Stimulated activated CD4-positive, alpha-beta T cell treated with anti-CD3 and anti-CD28 coated beads, Interleukin-4, amount 100 ng/mL, for 24 hours (primary cell): ENCODE measurements around the gene DRAM2.

Experiments used
- DNase-seq: peaks from one replicate; pipeline ENCODE4 v3.0.0-alpha.2; 2020

Gene DRAM2

DNA sequence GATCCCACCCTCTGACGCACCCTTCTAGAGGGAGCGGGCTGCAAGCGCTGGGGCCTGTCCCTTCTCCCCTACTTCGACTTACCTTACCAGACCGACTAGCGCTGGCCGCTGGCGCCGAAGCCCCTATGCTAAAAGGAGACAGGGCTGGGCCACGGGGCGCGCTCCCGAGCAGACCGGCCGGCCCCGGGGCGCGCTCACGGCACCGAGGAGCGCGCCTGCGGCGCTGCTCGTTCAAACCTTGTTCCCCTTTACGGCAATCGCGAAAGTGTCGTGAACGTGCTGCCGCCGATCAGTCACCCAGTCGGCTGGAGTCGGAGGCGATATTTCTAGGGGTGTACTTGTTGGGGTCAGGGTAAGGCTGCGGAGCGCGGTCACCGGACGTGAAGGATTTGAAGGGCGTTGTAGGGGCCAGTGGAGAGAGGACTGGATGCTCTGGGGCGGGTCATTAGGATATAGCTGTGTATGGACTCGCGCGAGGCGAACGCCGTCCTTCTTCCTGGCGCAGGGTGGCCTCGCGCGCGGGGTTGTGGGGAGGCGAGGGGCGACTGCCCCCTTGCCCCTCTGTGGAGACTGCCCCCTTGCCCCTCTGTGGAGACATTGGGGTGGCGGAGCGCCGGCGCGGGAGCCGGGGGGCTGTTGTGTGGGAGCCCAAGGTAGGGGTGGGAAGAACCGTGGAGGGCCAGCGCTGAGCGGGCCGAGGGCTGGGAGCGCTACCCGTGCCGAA is at the start of gene DRAM2, which contains the start of gene CEPT1:
DRAM2 (minus strand) TSS at position 138 of the 724 bp plus-strand sequence. CDS start 8,539 bp downstream, outside the sequence.
CEPT1 (plus strand) TSS at position 268 of the 724 bp plus-strand sequence. CDS start 7,492 bp downstream, outside the sequence.
- peak; percentile 94 for DNase-seq

DNA sequence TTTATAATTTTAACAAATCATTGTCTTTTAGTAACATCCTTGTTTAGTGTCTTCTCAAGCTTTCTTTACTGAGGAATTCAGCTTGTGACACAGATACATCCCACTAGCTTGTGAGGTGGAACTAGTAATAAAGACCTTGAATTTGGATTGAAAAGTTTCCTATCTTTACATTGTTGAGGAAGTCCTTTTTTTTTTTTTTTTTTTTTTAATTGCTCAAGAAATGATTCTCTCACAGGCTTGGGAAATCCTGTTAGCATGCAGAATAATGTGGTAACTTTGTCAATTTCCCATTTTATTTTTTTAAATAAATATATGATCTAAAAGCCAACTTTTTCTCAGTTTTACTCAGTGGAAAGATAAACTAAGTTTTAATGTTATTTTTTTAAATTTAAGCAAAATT is 44.8 kb upstream of the DRAM2 start:
- DNase-seq = no peak

DNA sequence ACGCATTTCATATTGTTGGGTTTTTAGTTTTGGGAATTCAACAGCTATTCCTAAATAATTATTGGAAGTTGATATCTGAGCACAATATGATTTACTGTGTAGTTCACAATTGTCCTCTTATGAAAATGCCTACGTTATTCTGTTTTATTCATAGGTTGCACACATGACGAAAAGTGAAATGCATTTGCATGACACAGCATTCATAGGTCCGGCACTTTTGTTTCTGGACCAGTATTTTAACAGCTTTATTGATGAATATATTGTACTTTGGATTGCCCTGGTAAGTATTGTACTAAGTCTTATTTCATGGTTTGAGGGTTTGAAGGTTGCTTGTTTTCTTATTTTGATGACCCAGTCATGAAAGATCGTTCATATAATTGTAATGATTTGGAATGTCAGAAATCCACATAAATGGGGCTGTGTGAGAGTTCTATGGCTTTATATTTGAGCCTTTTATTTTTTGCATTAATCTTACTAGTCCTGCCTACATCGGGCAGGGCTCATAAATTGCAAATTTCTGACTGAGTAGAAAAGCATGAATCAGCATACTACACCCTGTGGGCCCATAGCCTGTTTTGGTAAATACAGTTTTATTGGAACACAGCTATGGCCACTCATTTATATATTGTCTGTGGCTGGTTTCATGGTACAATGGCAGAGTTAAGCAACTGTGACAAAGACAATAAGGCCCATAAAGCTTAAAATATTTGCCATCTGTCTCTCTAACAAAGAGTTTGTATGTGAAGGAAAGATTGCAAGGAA is 43.6 kb upstream of the DRAM2 start:
- DNase-seq = no peak

DNA sequence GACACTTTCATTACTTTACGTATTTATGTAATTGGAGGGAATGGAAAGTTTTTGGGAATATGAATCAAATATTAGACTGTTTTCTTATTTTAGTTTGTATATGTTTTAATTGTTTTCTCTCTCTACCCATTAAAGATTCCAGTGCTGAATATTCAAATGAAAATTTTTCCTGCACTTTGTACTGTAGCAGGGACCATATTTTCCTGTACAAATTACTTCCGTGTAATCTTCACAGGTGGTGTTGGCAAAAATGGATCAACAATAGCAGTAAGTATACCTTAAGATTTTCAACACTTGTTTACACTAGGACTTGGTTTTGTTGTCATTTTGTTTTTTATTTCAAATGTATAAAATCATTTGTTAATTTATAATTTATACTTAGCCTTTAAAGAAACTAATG is 42.2 kb upstream of the DRAM2 start:
- DNase-seq = no peak

DNA sequence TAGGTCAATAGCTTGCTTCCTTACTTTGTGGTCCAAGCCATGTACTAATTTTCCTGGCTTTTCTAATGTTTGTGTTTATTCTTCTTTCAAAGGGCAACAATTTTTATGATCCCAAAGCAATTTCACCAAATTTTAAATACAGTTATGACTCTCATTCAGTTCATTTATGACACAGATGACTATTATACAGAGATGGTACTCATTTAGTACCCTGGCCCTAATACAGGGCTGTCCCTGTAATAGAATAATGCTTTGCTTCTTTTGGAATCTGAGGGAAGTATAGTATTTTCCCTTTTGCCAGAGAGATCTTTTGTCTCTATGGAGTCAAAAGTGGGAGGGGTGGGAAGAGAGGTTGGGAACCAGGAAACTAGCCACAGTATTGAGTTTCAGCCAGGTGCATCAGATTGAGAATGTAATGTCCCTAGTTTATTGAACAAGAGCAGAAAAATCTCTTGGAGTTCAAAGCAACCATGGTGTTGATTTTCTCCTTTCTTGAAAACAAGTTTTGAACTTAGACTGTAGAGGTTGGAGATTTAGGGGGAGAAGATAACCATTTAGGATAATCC is 40.2 kb upstream of the DRAM2 start:
- no peak for DNase-seq

DNA sequence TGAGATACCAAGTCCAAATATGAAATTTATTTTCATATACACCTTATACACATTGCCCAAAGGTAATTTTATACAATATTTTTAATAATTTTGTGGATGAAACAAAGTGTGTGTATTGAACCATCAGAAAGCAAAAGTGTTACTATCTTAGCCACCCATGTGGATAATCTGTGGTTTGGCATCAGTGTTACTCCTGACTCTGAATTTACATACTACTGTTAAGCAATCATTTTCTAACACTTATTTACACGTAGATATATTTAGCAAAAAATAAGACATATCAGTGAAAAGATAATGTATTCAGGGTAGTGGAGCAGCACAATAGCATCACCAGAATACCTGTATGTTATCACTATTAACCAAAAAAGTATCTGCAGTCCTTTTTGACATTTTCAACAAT is 36.8 kb upstream of the DRAM2 start:
- no peak for DNase-seq

DNA sequence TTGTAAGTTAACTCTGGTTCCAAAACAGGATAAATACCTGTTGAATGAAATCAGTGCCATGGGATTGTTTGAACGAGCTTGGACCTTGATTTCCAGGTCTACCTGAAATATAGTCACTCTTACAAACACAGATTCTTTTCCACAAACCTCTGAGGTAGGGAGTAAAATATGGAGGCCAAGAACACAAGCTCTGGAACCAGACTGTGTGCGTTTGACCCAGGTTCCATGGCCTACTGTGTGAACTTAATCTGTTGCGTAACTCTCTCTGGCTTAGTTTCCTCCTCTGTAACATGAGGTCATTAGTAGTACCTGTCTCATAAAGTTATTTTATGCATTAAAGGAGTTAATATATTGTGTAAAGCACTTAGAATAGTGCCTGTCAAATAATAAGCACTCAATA is 35.5 kb upstream of the DRAM2 start:
- no peak for DNase-seq

DNA sequence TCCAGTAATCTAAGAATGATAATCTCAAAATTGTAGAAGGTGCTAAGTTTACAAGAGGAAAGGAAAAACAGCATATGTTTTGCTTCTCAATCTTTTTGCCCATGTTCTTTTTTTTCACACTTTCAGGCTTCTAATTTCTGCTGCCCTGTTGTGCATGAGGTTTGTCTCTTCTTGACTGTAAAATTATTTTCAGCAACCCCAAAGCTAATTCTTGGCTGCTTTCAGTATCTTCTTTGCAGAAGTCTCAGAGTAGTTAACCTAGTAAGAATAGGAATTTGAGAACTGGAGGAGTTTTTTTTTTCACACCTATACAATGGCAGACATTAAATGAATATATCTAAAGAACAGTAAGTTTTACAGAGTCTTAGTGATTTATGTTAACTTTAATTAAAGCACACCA is 34.2 kb upstream of the DRAM2 start:
- DNase-seq = no peak

DNA sequence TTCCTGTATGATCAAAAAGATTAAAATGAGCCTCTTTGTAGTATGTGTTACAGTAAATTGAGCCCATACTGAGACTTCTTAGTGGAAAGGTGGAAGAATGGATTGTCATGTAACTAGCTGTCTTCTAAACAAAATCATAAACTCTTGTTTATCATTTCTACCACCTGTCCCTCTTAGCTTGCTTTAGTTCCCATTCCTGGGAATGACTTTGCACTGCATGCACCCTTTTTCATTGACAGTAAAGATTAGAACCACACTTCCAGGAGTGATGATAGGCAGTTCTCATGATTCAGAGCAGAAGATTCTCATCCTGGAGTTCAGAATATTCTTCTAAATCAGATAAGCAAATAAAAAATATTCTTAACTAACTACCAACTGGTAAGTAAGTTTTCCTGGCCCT is 32.6 kb upstream of the DRAM2 start:
- no peak for DNase-seq

DNA sequence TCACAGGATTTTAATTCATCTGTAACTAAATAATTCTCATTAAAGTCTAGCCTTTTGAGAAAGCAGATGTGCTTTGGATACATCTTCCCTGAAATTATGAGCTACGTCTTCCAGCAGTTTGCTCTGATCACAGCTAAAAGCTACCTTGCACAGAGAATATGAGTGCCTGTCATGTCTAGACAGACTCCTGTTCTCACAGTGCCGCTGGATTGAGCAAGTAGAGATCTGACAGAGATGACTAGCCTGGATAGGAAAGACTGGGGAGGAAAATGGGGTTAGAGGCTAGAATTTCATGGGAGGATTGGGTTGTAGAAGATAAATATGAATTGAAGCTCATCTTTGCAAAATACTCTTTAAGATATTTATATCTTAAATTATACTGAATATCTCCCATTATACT is 24.3 kb upstream of the DRAM2 start:
- no peak for DNase-seq

DNA sequence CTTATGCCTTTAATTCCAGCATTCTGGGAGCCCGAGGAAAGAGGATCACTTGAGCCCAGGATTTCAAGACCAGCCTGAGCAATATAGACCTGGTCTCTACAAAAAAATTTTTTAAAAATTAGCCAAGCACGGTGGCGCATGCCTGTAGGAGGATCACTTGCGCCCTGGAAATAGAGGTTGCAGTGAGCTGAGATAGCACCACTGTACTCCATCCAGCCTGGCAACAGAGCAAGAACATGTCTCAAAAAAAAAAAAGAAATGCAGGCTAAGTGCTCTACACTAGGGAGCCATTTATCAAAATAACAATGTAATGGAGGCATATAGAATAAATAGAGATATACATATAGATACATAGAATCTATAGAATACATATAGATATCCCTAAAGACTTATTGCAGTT is 23.5 kb upstream of the DRAM2 start:
- DNase-seq = no peak

DNA sequence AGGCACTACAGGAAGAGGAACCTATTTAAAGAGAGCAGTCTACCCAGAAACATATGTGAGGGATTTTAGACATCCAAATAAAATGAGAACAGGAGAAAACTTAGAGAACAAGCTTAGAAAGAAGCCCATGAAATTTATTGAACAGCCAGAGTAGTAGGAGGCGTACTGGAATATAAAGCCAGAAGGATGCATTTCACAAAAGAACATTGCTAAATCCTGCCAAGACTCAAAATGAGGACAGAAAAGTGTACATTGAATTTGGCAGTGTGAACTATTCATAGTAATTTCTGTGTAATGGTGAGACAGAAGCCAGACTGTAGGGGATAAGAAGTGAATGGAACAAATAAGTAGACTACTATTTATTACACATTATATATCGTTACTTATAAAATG is 22.6 kb upstream of the DRAM2 start:
- no peak for DNase-seq

DNA sequence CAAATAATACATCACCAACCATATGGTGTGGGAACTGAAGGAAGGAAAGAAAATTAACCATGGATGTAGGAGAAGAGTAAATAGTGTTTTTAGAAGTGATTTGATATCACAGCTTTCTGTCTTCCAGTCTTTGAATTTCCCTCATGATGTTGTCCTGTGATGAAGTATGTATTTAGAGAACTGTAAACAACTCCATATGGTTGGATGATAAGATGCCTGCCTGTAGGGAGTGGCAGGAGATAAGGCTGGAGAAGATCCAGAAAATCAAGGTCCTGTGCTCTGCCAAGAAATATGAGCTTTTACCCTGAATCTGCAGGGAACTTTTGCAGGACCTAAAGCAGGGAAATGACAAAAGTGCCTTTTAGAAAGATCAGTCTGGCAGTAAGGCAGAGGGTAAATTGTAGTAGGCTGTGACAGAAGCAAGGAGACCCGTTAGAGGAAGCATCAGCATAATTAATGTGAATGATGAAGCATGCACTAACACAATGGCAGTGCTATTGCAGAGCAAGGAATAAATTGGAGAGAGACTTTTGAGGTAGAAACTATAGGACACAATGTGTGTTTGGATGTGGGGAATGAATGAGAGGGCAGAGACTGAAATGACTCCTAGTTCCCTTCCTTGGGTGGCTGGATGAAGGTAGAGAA is 22.1 kb upstream of the DRAM2 start:
- DNase-seq = no peak

DNA sequence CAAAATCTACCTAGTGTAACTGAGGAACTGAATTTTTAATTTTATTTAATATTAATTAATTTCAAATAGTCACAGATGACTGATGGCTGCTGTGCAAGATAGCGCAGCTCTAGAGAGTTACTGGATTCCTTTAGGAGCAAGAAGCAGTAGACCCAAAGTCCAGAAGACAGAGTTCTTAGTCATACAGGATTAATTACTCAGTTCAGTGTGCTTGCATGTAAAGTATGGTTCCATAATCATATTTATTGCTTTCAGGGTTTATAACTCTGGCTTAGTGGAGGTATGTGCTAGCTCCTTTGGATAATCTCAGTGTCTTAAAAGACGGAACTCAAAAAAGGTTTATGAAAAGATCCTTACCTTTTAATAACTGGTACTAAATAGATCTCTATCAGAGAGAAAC is 17.5 kb upstream of the DRAM2 start:
- DNase-seq = no peak

DNA sequence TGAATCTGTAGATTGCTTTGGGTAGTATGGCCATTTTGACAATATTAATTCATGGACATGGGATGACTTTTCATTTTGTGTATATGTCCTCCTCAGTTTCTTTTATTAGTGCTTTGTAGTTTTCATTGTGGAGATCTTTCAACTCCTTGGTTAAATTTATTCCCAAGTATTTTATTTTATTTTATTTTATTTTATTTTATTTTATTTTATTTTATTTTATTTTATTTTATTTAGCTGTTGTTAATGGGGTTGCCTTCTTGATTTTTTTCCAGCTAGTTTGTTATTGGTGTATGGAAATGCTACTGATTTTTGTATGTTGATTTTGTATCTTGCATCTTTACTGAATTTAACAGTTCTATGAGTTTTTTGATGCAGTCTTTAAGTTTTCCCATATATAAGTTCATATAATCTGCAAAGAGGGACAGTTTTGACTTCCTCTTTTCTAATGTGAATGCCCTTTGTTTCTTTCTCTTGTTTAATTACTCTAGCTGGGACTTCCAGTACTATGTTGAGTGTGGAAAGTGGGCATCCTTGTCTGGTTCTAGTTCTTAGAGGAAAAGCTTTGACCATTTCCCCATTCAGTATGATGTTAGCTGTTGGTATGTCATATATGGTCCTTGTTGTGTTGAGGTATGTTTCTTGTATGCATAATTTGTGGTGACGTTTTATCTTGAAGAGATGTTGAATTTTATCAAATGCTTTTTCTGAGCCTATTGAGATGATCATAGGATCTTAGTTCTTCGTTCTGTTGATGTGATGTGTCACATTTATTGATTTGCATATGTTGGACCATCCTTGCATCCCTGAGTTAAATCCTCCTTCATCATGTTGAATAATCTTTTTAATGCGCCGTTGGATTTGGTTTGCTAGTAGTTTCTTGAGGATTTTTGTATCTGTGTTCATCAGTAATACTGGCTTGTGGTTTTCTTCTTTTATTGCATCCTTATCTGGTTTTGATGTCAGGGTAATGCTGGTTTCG is 14.4 kb upstream of the DRAM2 start:
- DNase-seq = no peak

DNA sequence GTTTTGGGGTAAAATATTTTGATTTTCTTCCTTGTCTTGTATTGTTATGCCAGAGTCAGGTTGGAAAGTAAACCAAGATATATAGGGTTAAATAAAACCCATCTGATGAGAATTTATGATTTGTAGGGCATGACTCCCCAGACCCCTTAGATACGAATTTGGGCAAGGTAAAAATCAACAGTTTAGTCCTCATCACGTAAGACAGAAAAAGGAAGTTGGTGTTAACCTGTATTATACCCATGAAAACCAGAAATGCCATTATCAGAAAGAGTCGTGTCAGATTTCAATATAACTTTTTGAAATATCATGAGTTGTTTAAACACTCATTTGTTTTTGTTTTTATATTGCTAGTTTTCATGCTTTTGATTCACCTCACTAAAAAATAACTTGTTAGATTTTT is 11.9 kb upstream of the DRAM2 start:
- DNase-seq = no peak

DNA sequence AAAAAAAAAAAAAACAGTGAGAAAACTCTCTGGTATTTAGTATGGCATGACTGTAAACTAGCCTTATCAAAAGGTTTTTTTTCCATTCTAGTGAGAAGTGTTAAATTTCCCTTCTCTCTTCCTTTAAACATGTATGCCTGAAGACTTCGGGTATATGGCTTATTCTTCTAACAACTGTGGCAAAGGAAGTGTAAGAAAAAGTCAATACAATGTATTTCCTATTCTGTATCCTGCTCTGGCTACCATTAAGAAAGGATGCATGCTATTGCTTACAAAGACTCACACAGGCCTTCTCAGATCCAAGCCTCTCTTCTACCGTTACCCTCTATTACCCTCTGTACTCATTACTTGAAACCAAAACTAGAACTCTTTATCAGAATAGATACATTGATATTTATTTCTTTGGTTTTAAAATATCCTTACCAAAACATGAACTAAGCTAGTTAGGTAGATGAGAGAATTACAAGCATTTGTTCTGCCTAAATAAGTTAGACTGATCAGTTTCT is 8.5 kb upstream of the DRAM2 start:
- no peak for DNase-seq

DNA sequence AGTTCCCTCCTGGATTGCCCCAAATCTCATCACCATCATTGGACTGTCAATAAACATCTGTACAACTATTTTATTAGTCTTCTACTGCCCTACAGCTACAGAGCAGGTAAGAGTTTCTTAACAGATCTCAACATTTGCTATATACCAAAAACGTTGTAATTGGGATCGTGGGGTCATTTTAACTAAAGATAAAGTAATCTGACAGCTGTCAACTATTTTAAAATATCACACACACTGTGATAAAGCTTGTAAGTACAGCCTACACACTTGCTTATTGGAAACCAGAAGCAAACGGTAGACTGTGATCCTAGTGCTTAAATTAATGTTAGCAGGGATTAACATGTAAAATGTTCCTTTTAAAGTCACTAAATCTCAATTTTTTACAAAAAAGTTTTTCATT is 8.1 kb upstream of the DRAM2 start:
- DNase-seq = no peak

DNA sequence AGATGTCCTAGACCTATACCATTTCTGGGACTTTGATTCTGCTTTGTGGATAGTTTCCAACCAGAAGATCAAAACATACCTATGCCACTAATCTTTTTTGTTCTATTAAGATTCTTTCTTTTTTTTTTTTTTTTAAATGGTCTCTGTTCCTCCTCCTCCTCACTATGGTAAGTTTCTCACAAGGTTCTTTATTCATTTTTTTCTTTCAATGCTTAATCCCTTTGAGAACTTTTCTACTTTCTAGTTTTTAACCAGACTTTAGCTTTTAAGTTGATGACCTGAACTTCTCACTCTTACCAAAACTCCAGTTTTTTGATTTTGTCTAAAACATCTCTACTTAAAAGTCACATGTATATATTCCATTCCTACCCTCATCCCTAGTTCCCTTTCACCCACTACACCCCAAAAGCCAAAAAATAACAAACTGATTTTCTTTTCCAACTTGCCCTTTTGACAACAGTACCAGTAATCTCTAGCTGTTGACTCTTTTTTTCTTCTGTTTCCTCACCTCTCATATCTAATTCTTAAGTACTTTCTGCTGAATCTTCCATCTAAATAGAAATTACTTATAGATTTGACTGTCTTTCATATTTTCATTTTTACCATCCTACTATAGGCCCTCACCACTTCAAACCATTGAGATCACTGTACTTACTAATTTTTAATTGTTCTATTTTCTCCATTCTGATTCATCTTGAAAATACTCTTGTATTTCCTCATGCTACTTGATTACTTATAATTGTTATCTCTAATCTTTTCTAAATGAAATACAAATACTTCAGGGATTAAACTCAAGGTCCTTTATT is 6.3 kb upstream of the DRAM2 start:
- no peak for DNase-seq

DNA sequence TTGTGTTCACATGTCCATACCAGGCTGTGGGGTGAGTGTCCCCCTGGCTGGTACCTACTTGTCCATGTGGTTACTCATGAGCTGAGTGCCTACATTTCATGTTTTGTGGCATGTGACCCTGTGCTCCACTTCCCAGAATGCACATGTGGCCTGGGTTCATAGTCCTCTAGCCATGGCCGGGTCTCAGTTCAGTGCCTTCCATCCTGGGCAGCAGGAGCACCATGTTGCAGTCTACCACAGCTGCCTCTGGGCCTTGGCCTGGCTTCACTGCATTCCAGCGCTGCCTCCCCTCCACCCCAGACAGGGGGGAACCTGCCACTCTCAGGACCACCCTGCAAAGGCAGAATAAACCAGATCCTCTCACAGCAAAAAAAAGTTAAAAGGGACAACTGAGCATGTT is 5.6 kb upstream of the DRAM2 start:
- no peak for DNase-seq

DNA sequence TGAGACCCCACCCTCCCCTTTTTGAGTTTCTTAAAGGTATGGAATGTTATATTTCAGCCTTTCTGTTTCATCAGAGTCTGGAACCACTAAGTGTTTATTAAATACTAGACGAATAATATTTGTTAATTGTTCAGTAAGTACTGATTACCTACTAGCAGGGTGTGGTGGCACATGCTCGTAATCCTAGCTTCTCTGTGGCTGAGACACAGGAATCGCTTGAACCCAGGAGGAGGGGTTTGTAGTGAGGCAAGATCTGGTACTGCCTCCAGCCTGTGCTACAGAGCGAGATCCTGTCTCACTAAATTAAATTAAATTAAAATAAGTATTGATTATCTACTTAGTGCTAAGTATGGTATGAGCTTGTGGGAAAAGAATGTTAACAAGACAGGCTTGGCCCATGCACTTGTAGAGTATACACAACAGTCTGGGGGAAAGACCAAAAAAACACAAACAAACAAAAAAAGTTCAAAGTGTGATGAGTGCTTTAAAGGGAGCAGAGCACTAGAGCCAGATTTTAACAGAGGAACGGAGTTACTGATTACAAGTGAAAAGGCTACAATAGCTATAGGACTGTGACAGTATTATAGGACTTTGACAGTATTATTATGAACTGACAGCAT is 2.6 kb upstream of the DRAM2 start:
- no peak for DNase-seq
